A673 (cell line): ENCODE measurements around the gene CLN6.

ENCODE experiments used
- EZH2 ChIP-seq: fragments of 200-600 bp; sonication (generic); IDR thresholded peaks from 2 replicates; pipeline ENCODE4 v1.6.1; 2017; ENCODE audit warnings: borderline replicate concordance, low read depth, mild to moderate bottlenecking, mixed read lengths, antibody characterized with exemption, low read length; ENCODE audit not compliant: poor library complexity, severe bottlenecking
- TF ChIP-seq, protein P1 (sequence below): fragments of 300-800, 200-600 bp; sonication (generic); conservative IDR thresholded peaks from 2 replicates; pipeline ENCODE4 v1.5.1; 2017; ENCODE audit warnings: low read depth, mild to moderate bottlenecking, antibody characterized with exemption, low read length, moderate library complexity, mixed read lengths

DNA sequence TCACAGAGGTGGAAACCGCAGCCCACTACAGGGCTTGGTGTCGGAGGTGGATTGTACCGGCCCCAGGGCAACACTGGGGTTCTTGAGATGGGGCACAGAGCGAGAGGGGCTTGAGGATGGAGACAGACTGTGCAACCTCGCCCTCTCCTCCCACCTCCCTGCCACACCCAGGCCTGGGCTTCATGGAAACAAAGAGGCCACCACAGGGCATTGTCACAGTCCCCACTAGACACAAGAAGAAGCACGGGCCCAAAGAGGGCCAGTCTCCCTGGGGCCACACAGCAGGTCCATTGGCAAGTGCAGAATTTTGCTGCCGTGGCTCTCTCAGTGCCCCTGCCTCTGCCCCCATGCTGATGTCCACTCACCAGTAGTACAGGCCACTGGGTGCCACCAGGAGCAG, 20.3 kb downstream of the CLN6 start:
- TF ChIP-seq, protein P1, sequence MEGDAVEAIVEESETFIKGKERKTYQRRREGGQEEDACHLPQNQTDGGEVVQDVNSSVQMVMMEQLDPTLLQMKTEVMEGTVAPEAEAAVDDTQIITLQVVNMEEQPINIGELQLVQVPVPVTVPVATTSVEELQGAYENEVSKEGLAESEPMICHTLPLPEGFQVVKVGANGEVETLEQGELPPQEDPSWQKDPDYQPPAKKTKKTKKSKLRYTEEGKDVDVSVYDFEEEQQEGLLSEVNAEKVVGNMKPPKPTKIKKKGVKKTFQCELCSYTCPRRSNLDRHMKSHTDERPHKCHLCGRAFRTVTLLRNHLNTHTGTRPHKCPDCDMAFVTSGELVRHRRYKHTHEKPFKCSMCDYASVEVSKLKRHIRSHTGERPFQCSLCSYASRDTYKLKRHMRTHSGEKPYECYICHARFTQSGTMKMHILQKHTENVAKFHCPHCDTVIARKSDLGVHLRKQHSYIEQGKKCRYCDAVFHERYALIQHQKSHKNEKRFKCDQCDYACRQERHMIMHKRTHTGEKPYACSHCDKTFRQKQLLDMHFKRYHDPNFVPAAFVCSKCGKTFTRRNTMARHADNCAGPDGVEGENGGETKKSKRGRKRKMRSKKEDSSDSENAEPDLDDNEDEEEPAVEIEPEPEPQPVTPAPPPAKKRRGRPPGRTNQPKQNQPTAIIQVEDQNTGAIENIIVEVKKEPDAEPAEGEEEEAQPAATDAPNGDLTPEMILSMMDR, result no peak
- TF ChIP-seq EZH2, result no peak
